IPS-18c (cell line): Measurements from ENCODE around the gene RNASEH2C.
"Not testable (repeated sequence)": the region's sequence is repeated elsewhere in the genome, so short reads cannot be mapped to it uniquely, and the experiment has no call there.

Experiments used
- H3K4me3 ChIP-seq: 2 replicates; pipeline ENCODE4 v1.7.0; 2013; ENCODE audit warnings: low read depth, mild to moderate bottlenecking, low read length, moderate library complexity; ENCODE audit not compliant: insufficient read depth
- H3K9me3 ChIP-seq: one replicate; pipeline ENCODE4 v1.6.1; 2013; ENCODE audit warnings: mild to moderate bottlenecking, low read length, moderate library complexity; ENCODE audit not compliant: control insufficient read depth, insufficient read depth

RNASEH2C gene

DNA sequence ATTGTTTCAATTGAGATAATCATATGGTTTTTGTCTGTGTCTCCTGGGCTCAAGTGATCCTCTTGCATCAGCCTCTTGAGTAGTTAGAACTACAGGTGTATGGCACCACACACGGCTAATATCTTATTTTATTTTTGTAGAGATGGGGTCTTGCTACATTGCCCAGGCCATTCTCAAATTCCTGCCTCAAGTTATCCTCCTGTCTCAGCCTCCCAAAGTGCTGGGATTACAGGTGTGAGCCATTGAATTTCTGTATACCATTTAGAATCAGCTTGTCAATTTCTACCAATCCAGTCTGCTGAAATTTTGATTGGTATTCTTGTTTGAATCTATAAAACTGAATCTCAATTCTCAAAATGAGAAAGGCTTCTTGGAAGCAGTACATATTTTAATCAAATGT, 18.9 kb downstream of the RNASEH2C start:
- H3K4me3 ChIP-seq = no peak overlapping the region
- H3K9me3 ChIP-seq = no peaks in the 10 kb centered on the region

DNA sequence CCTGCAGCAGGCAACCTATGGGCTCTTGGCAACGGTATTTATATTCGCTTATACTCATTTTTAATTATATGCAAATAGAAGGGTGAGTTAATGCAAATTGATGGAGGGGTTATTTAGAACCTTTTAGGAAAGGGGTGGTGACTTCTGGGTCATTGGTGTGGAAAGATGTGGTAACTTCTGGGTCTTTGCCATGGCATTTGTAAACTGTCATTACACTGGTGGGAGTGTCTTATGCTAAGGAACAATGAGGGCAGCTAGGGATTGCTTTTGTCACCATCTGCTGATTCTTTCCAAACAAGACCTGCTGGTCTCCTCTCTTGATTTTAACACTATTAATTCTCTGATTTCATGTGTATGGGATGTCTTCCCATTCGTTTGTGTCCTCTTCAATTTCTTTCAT, 20.2 kb downstream of the RNASEH2C start:
- no peak overlapping the region for H3K4me3 ChIP-seq
- no peaks in the 10 kb centered on the region for H3K9me3 ChIP-seq

DNA sequence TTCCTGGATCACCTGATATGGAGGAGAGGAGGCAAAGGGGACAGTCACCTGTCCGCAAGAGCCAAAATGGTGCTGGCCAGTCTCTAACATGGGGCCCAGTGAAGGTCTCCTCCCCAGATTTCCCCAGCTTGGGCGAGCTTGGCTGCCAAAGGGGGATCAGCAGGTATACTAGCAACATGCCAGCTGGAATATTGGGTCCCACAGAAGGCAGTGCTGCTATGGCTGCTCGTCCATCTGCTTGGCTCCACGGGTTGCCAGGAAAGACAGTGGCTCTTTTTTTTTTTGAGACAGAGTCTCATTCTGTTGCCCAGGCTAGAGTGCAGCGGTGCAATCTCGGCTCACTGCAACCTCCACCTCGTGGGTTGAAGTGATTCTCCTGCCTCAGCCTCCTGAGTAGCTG, 21.3 kb downstream of the RNASEH2C start:
- Histone ChIP-seq H3K4me3 (no peak overlapping the region), H3K9me3 (no peaks in the 10 kb centered on the region)

DNA sequence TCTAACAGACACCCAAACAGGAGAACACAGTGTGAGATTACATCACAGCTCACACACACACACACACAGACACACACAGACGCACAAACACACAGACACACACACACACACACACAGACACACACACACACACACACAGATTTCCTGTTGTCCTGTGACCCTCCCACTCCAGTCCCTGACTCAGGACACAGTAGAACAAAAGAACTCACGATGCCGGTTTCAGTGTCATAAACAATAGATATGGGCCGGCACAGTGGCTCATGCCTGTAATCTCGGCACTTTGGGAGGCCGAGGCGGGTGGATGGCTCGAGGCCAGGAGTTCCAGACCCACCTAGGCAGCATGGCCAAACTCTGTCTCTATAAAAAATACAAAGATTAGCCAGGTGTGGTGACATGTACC, 22.4 kb downstream of the RNASEH2C start:
- H3K9me3 ChIP-seq = no peaks in the 10 kb centered on the region
- no peak overlapping the region for H3K4me3 ChIP-seq

DNA sequence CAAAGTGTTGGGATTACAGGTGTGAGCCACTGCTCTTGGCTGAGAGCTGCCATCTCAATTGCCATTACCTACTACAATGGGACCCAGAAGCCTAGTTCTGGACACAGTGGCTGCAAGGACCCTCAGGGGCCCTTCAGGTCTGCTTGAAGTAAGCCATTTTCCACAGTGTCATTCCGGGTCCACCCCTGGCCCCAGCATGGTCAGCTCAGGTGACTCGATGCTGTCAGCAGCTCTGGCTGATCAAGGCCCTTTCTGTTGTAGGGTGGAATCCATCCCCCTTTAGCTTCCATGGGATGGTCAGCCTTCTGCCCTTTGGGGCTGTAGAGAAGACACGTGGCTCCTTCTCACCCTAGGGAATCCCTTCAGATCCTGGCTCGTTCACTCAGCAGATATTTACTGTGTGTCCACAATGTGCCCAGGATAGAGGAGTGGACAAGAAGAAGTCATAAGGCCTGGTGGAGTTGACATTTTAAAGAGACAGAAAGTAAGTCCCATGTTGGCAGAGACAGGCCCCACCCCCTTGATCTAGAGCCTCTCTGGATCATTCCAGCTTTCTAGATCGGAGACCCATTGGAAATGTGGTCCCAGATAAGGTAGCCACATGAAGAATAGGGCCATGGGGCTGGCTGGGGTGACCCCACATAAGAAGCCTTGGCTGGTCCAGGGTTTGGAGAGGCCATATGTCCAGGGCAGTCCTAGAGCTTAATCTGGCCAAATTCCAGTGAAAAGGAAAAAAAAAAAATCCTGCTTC, 23.6 kb downstream of the RNASEH2C start:
- Histone ChIP-seq H3K9me3 (no peaks in the 10 kb centered on the region), H3K4me3 (no peak overlapping the region)

DNA sequence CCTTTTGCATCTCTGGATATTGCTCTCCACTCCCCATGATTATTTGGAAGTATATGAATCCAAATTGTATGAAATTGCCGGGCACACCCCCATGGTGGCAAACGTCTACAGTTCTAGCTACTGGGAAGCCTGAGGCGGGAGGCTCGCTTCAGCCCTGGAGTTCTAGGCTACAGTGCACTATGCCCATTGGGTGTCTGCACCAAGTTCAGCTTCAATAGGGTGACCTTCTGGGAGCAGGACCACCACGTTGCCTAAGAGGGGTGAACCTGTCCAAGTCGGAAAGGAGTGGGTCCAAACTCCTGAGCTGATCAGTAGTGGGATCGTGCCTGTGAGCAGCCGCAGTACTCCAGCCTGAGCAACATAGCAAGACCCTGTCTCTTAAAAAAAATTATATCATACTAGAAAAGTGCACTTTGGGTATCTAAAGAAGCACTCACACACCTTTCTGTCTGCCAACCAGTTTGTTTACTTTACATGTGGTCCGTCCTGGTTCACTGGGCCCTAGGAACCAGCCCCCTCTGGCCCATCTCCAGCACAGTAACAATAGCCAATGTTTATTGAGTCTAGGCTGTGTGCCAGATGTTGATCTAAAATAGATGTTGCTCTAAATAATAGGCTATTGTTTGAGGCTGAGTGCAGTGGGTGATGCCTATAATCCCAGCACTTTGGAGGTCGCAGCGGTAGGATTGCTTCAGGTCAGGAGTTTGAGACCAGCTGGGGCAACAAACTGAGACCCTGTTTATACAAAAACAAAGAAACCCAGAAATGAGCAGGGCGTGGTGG, 24.9 kb downstream of the RNASEH2C start:
- H3K9me3 ChIP-seq = no peaks in the 10 kb centered on the region
- no peak overlapping the region for H3K4me3 ChIP-seq

DNA sequence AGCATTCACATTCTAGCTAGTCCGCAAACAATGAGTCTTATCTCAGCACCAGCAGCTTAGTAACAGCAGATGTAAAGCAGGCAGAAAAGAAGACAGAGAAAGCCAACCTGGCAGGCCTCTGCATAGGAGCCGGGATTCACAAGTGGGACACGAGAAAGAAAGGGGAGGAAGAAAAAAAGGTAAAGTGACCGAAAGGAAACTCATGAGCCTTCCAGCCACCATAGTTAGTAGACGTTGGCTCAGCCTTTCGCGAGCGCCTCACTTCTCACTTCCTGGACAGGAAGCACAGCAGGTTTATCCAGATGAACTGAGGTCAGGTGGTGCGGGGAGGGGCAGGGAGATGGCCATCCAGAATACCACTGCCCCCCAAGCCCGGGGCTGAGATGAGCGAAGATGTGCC, 28.2 kb downstream of the RNASEH2C start:
- no peaks in the 10 kb centered on the region for H3K9me3 ChIP-seq

DNA sequence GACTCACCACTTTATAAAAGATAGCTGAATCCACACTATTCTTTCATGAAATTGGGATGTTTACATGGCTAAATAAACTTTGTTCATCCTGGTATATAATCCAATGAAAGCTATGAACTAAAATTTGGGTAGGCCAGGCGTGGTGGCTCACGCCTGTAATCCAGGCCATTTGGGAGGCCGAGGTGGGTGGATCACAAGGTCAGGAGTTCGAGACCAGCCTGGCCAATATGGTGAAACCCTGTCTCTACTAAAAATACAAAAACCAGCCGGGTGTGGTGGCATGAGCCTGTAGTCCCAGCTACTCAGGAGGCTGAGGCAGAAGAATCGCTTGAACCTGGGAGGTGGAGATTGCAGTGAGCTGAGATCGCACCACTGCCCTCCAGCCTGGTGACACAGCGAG, 28.8 kb downstream of the RNASEH2C start:
- not testable (repeated sequence) for H3K4me3 ChIP-seq, H3K9me3 ChIP-seq

More for the DNA sequence above, 28.2 kb downstream of the RNASEH2C start:
- no peak overlapping the region for H3K4me3 ChIP-seq

DNA sequence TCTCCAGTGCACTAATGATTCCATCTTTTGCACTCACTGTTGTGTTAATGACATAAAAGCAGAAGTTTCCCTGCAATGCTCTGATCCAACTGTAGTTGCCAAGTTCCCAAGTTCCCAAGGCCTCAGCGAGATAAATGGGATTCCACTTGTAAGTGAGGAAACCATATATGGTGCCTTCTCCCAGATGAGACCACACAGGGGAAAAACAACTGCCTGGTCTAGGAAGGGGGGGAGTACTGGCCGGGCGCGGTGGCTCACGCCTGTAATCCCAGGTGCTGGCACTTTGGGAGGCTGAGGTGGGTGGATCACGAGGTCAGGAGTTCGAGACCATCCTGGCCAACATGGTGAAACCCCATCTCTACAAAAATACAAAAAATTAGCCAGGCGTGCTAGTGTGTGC, 34.6 kb downstream of the RNASEH2C start:
- Histone ChIP-seq H3K4me3 (no peak overlapping the region), H3K9me3 (no peaks in the 10 kb centered on the region)

DNA sequence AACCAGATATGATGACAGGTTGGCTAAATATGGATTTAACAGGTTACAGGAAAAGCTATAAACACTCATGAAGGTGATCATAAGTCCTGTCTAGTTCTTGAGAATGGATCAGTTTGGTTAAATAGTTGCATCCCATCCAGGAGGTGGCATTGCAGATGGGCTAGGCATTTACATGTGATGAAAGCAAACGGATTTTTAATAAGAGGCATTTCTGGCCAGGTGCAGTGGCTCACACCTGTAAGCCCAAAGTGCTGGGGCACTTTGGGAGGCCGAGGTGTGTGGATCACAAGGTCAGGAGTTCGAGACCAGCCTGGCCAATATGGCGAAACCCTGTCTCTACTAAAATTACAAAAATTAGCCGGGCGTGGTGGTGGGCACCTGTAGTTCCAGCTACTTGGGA, 37.1 kb downstream of the RNASEH2C start:
- H3K9me3 ChIP-seq, H3K4me3 ChIP-seq: not testable (repeated sequence)

DNA sequence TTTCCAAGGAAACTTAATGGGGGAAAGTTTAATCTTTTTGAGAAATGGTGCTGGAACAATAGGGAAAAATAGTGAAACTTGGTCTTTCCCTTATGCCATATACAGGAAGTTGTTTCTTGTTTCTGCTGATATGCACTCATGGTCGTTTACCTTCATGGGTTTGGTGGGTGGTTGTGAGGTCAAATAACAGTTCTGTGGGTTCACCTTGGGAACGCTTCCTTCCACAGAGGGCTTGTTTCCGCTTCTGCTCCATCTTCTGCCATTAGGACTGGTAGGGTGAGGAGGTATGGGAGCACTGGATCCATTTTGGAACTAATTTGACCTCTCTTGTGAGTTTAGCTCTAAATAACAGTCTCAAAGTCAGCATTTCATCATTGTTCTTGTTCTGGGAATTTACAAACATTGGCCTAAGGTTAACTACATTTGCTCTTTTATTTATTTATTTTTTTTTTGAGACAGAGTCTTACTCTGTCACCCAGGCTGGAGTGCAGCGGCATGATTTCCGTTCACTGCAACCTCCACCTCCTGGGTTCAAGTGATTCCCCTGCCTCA, 40.3 kb downstream of the RNASEH2C start:
- Histone ChIP-seq H3K9me3 (no peaks in the 10 kb centered on the region), H3K4me3 (no peak overlapping the region)

DNA sequence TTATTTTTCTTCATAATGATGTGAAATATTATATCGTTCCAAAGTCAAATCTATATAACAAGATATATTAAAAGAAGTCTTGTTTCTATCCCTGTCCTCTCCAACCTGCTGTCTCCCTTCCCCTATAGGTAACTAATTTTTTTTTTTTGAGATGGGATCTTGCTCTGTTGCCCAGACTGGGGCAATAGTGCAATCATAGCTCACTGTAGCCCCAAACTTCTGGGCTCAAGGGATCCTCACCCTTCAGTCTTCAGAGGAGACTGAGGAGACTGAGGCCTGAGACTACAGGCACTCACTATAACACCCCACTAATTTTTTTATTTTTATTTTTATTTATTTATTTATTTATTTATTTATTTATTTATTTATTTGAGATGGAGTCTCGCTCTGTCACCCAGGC, 47.6 kb downstream of the RNASEH2C start:
- H3K9me3 ChIP-seq = no peaks in the 10 kb centered on the region
- H3K4me3 ChIP-seq = no peak overlapping the region

DNA sequence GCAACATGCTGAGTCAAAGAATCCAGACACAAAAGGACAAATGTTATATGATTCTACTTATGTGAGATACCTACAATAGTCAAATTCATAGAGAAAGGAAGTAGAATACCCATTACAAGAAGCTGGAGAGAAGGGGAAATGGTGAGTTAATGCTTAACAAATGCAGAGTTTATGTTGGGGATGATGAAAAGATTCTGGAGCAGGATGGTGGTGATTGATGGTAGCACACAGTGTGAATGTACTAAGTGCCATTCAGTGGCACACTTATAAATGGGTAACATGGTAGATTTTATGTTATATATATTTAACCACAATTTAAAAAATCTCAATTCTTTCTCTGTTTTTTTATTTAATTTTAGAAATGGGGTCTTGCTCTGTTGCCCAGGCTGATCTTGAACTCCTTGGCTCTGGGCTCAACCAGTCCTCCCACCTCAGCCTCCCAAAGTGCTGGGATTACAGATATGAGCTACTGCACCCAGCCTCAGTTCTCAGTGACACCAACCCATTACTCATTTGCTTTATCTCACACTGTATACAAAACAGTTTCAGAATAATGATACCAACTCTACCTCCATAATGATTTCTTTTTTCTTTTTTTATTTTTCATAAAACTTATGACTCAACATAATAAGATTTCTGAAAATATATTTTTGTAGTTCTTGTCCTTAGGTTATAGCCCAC, 48.3 kb downstream of the RNASEH2C start:
- Histone ChIP-seq H3K4me3 (no peak overlapping the region), H3K9me3 (no peaks in the 10 kb centered on the region)
